Stimulated activated CD8-positive, alpha-beta memory T cell treated with anti-CD3 and anti-CD28 coated beads, Interleukin-2, amount 100 ng/mL, for 1 hour (primary cell): Measurements from ENCODE around the gene ATRX.
"Not testable (repeated sequence)": the region's sequence is repeated elsewhere in the genome, so short reads cannot be mapped to it uniquely, and the experiment has no call there.

Experiments used
- DNase-seq, 2 donors: peaks; one replicate each; pipeline ENCODE4 v3.0.0-alpha.2; 2020; ENCODE audit warnings: low read depth in 2 of 2

ATRX gene

DNA sequence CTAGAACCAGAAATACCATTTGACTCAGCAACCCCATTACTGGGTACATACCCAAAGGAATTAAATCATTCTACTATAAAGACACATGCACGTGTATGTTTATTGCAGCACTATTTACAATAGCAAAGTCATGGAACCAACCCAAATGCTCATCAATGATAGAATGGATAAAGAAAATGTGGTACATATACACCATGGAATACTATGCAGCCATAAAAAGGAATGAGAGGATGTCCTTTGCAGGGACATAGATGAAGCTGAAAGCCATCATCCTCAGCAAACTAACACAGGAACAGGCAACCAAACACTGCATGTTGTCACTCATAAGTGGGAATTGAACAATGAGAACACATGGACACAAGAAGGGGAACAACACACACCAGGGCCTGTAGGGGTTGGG is 285.9 kb downstream of the ATRX start:
- DNase-seq: not testable (repeated sequence)

DNA sequence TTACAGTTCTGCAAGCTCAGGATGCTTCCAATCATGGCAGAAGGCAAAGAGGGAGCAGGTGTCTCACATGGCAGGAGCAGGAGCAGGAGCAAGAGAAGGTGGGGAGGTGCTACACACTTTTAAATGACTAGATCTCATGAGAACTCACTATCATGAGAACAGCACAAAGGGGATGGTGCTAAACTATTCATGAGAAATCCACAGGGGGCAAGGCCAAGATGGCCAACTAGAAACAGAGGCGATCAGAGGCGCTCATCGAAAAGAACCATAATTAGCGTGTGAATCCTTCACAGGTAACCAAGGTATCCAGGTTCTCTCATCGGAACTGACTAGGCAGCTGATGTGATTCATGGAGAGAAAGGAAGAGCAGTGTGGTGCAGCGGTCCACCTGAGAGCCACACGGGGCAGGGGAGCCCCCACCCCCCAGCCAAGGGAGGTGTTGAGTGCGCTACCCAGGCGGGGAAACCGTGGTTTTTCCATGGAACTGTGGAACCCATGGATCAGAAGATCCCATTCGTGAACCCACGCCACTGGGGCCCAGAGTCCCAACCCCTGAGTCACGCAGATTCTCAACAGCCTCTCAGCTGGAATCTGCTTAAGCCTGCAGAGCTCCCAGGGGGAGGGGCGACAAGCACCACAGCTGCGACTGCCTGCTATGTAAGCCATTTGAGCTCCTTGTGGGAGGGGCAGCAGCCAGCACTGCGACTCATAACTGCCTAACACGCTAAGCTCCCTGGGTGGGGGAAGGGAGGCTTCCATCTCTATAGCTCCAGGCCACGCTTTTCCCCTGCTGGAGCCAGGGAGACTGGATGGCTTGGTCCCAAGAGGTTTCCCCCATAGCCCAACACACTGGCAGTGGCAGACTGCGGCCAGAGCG is 292.1 kb downstream of the ATRX start:
- DNase-seq: no peak

DNA sequence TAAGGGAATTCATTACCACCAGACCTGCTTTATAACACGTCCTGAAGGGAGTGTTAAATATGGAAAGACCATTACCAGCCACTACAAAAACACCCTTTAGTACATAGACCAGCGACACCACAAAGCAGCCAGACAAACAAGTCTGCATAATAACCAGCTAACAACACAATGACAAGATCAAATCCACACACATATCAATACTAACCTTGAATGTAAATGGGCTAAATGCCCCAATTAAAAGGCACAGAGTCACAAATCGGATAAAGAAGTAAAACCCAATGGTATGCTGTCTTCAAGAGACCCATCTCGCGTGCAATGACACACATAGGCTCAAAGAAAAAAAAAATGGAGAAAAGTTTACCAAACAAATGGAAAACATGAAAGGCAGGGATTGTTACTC is 302.0 kb downstream of the ATRX start:
- no peak for DNase-seq

DNA sequence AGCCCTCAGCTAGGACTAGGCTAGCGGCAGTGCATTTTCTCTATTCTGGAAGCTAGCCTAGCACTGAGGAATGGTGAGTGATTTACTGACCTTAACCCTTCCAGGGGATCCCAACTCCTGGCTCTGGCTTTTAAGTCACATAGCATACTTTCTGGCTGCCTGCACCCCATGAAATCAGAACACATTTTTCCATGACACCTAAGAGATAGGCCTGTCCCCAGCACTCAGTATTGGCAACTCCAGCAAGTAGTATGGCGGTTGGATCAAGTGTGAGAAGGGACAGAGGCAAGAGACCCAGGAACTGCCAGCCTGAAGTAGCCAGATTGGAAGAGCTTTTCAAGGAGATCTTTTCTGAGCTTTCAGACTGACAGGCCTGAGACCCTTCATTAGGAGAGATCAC is 330.6 kb downstream of the ATRX start:
- DNase-seq: no peak
